Thyroid gland (tissue), 4 donors: ENCODE measurements around the gene QKI.

Source experiments
- POLR2A ChIP-seq, 2 donors: fragments of 450-650 bp; IDR thresholded peaks; one replicate each; pipeline ENCODE4 v1.6.1; 2017; ENCODE audit warnings: antibody characterized with exemption in 2 of 2, mild to moderate bottlenecking in 2 of 2, moderate library complexity in 1 of 2
- TF ChIP-seq, protein P1 (sequence below), 6 experiments: fragments of 200-600 bp in 3 of 6; fragments of 450-650 bp in 3 of 6; sonication (generic) in 3 of 6; IDR thresholded peaks; one replicate each; pipeline ENCODE4 v1.5.1; 2016 to 2019; ENCODE audit warnings: antibody characterized with exemption in 6 of 6, mild to moderate bottlenecking in 2 of 6, inconsistent platforms in 1 of 6, moderate library complexity in 1 of 6

DNA sequence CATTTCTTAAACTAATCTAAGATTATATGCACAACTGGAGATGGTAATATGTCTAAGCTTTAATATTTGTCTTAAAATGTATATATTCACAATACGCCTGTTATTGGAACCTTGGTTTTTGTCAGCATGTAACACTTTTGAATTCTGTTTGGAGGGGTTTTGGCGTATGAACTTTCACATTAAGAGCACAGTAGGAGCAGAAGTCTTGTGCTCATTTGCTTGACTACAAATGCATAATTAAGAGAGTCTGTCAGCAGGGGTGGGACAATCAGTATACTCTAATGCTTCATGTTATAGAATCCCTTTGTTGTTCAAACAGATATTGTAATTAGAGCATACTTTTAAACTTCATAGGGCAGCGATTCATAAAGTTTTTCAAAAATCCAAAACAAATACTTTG is 112.8 kb downstream of the QKI start:
- TF ChIP-seq POLR2A (IDR thresholded peaks at IDR 0.05): no peak
- TF ChIP-seq, protein P1, sequence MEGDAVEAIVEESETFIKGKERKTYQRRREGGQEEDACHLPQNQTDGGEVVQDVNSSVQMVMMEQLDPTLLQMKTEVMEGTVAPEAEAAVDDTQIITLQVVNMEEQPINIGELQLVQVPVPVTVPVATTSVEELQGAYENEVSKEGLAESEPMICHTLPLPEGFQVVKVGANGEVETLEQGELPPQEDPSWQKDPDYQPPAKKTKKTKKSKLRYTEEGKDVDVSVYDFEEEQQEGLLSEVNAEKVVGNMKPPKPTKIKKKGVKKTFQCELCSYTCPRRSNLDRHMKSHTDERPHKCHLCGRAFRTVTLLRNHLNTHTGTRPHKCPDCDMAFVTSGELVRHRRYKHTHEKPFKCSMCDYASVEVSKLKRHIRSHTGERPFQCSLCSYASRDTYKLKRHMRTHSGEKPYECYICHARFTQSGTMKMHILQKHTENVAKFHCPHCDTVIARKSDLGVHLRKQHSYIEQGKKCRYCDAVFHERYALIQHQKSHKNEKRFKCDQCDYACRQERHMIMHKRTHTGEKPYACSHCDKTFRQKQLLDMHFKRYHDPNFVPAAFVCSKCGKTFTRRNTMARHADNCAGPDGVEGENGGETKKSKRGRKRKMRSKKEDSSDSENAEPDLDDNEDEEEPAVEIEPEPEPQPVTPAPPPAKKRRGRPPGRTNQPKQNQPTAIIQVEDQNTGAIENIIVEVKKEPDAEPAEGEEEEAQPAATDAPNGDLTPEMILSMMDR (IDR thresholded peaks at IDR 0.05): no peak
